Sigmoid colon (tissue), 7 donors: ENCODE results near the gene RORB. TPM values are rescaled to one million over a fixed set of nuclear protein-coding genes. Genes with fewer than 3 reads are reported as not detected.

Experiments used
- DNase-seq: peaks from one replicate; pipeline ENCODE4 v3.0.0-alpha.2; 2019
- H3K27ac ChIP-seq, 4 donors: fragments of 200-600 bp; sonication (generic); one replicate each; pipeline ENCODE4 v1.5.1; 2016 to 2019; ENCODE audit warnings: mild to moderate bottlenecking in 1 of 4
- H3K27me3 ChIP-seq, 3 donors: fragments of 200-600 bp; sonication (generic); one replicate each; pipeline ENCODE4 v1.5.1; 2019; ENCODE audit warnings: mild to moderate bottlenecking in 1 of 3
- H3K36me3 ChIP-seq, 4 donors: fragments of 200-600 bp; sonication (generic); one replicate each; pipeline ENCODE4 v1.5.1; 2016 to 2019
- H3K4me1 ChIP-seq, 4 donors: fragments of 200-600 bp; sonication (generic); one replicate each; pipeline ENCODE4 v1.5.1; 2017 to 2019
- H3K4me3 ChIP-seq, 4 donors: fragments of 200-600 bp; sonication (generic); one replicate each; pipeline ENCODE4 v1.5.1; 2017 to 2019; ENCODE audit warnings: mild to moderate bottlenecking in 2 of 4, moderate library complexity in 1 of 4
- H3K9me3 ChIP-seq, 4 donors: fragments of 200-600 bp in 3 of 4; sonication (generic) in 3 of 4; one replicate each; pipeline versions ENCODE4 v1.5.1 to v1.6.1; 2013 to 2019
- EP300 ChIP-seq, 4 donors: sonication (generic); formaldehyde crosslinking; IDR thresholded peaks; one replicate each; pipeline ENCODE4 v1.6.1; 2017; ENCODE audit warnings: antibody characterized with exemption in 4 of 4
- POLR2A ChIP-seq, 2 donors: fragments of 450-650 bp; IDR thresholded peaks; one replicate each; pipeline ENCODE4 v1.6.1; 2016; ENCODE audit warnings: antibody characterized with exemption in 2 of 2, mild to moderate bottlenecking in 2 of 2, moderate library complexity in 2 of 2
- POLR2AphosphoS5 ChIP-seq, 4 donors: sonication (generic); formaldehyde crosslinking; IDR thresholded peaks; one replicate each; pipeline ENCODE4 v1.6.1; 2017; ENCODE audit warnings: antibody characterized with exemption in 4 of 4
- WGBS, 2 donors: extraction: QIAGEN DNeasy Blood & Tissue Kit; methylation state at CpG; one replicate each; pipeline ENCODE4 v1.1.7; 2013; 5-methylcytosine and 5-hydroxymethylcytosine counted together
- intact Hi-C: fragments of 100-400 bp; cut with DNase I; formaldehyde crosslinking; loops from one replicate; pipeline ENCODE4 v1.15.1; 2023
- polyA plus RNA-seq, 3 donors: library from polyadenylated mRNA; stranded (reverse); fragments of 200-250 nt; gene quantifications; one replicate each; pipeline ENCODE4 v1.2.3, GENCODE V29; 2013
- total RNA-seq, 4 donors: library from RNA; depleted of rRNA; stranded (reverse); fragments of >200 nt; gene quantifications; one replicate each; pipeline ENCODE4 v1.1.0, GENCODE V29; 2016
- TF ChIP-seq, protein P1 (sequence below), 4 experiments: fragments of 450-650 bp in 3 of 4; fragments of 200-600 bp in 1 of 4; IDR thresholded peaks; one replicate each; pipeline ENCODE4 v1.5.1; 2016 to 2019; ENCODE audit warnings: antibody characterized with exemption in 4 of 4, mild to moderate bottlenecking in 3 of 4, moderate library complexity in 2 of 4
- donor health status: healthy with polysubstance abuse.
- donor health status: Bipolar disorder and iron deficiency.
- donor health status: healthy.

Gene RORB
- total and polyA plus RNA-seq, 7 donors: 0.03 to 1.9 (median 0.82) TPM; not detected in 2

DNA sequence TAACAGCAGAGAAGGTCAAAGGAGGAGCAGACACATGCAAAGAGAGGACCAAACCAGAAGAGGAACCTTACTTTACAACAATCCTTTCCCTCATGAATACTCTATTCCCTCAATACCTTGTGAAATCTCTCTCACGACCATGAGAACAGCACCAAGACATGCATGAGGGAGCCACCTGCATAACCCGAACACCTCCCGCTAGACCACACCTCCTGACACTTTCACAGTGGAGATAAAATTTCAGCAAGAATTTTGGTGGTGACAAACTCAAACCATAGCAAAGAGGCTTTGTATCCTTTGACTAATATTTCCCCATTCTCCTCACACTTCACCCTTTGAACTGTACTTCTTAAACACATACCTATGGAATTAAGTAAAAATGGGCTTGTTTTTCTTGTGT lies 101.7 kb downstream of the RORB start:
- no peaks in the 10 kb centered on the region for H3K9me3 ChIP-seq
- H3K4me3 ChIP-seq: no peak overlapping the region
- DNase-seq: no peak
- intact Hi-C loops: no loop called here
- no peaks in the 10 kb centered on the region for H3K4me1 ChIP-seq
- H3K36me3 ChIP-seq: no peaks in the 10 kb centered on the region
- TF ChIP-seq POLR2A (IDR thresholded peaks at IDR 0.05): no peak
- no peak for TF ChIP-seq EP300 (IDR thresholded peaks at IDR 0.05)
- TF ChIP-seq, protein P1, sequence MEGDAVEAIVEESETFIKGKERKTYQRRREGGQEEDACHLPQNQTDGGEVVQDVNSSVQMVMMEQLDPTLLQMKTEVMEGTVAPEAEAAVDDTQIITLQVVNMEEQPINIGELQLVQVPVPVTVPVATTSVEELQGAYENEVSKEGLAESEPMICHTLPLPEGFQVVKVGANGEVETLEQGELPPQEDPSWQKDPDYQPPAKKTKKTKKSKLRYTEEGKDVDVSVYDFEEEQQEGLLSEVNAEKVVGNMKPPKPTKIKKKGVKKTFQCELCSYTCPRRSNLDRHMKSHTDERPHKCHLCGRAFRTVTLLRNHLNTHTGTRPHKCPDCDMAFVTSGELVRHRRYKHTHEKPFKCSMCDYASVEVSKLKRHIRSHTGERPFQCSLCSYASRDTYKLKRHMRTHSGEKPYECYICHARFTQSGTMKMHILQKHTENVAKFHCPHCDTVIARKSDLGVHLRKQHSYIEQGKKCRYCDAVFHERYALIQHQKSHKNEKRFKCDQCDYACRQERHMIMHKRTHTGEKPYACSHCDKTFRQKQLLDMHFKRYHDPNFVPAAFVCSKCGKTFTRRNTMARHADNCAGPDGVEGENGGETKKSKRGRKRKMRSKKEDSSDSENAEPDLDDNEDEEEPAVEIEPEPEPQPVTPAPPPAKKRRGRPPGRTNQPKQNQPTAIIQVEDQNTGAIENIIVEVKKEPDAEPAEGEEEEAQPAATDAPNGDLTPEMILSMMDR (IDR thresholded peaks at IDR 0.05): no peak
- TF ChIP-seq POLR2AphosphoS5 (IDR thresholded peaks at IDR 0.05): no peak
- 57 to 63% methylated on average over 3 of the region's 3 CpGs for WGBS, 2 donors
- H3K27me3 ChIP-seq: no peaks in the 10 kb centered on the region
- H3K27ac ChIP-seq: no peak overlapping the region

DNA sequence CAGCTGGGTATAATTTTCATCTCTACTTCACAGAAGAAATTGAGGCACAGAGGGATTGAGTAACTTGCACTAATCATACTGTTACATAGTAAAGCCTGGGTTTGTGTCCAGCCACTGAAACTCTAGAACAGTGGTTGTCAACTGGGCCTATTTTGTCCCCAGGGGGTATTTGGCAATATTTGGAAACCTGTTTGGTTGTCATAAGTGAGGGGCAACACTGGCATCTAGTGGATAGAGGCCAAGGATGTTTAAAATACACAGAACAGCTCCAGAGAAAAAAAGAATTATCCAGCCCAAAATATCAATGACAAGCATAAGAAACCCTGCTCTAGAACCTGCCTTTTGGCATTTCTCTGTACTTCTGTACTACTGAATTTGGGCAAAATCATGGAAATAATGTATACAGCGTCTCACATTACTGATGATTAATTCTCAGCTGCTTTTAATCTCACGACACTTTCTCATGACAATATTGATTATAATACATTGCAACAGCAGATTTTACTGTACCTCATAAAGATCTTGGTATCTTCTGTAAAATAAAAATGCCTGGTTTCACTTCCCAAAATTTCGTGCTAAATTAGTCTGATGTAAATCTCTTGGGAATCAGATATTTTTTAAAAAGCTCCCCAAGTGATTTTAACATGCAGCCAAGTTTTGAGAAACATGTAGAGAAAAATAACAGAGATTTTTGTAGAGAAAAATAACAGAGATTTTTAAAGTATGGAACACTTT lies 112.7 kb downstream of the RORB start:
- intact Hi-C loops: no loop called here
- no peak for TF ChIP-seq POLR2AphosphoS5 (IDR thresholded peaks at IDR 0.05)
- TF ChIP-seq, protein P1 (IDR thresholded peaks at IDR 0.05): no peak
- no peak for TF ChIP-seq EP300 (IDR thresholded peaks at IDR 0.05)
- TF ChIP-seq POLR2A (IDR thresholded peaks at IDR 0.05): no peak

DNA sequence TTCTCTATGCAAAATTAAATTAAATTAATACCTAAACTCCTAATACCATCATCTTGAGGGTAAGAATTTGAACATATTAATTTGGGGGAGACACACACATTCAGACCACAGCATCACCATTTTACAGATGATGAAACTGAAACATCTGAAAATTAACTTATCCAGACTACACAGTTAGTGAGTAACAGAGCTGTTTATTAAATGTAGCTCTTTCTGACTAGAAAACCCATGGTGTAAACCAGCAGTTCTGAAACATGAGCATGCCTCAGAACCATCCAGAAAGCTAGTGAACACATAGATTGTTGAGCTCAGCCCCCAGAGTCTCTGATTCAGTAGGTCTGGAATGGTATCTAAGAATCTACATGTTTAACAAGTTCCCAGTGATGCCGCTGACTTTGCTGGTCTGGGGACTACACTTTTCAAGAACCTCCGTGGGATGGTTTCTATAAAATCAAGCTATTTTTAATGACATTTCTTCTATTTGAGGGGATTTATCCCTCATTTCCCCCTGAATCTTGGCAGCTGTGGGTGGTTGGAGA lies 113.5 kb downstream of the RORB start:
- no peak for DNase-seq
- Histone ChIP-seq H3K9me3 (no peaks in the 10 kb centered on the region), H3K36me3 (no peaks in the 10 kb centered on the region), H3K27ac (no peak overlapping the region), H3K27me3 (no peaks in the 10 kb centered on the region), H3K4me3 (no peak overlapping the region), H3K4me1 (no peaks in the 10 kb centered on the region)
- intact Hi-C loops: no loop called here
- no peak for TF ChIP-seq POLR2A (IDR thresholded peaks at IDR 0.05)
- 86 to 87% methylated on average over 2 of the region's 2 CpGs for WGBS, 2 donors

More for the DNA sequence above, 112.7 kb downstream of the RORB start:
- Histone ChIP-seq H3K4me3 (no peak overlapping the region), H3K27ac (no peak overlapping the region), H3K27me3 (no peaks in the 10 kb centered on the region), H3K36me3 (no peaks in the 10 kb centered on the region), H3K9me3 (no peaks in the 10 kb centered on the region), H3K4me1 (no peaks in the 10 kb centered on the region)
- no peak for DNase-seq
- 51 to 59% methylated on average over 3 of the region's 3 CpGs for WGBS, 2 donors

DNA sequence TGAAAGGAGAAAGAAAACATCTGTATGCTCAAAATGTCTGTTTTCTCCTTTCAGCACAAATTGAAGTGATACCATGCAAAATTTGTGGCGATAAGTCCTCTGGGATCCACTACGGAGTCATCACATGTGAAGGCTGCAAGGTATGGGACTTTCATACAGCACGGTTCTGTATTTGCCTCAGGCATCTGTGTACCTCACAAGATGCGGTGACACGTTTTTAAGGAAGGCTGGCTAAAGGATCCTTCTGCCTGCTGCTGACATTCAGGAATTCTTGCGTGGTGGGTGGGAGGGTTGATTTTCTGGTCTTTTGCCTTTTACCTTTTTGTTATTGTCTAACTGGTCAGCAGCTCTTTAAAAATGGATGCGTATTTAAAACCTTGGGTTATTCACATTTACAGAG lies 133.1 kb downstream of the RORB start:
- H3K36me3 ChIP-seq: no peaks in the 10 kb centered on the region
- intact Hi-C loops: no loop called here
- 69 to 70% methylated on average over 7 of the region's 7 CpGs for WGBS, 2 donors
- no peak overlapping the region for H3K4me3 ChIP-seq
- no peak overlapping the region for H3K27ac ChIP-seq
- no peaks in the 10 kb centered on the region for H3K4me1 ChIP-seq
- DNase-seq: no peak
- no peaks in the 10 kb centered on the region for H3K9me3 ChIP-seq
- TF ChIP-seq EP300 (IDR thresholded peaks at IDR 0.05) (no peak), POLR2A (IDR thresholded peaks at IDR 0.05) (no peak), POLR2AphosphoS5 (IDR thresholded peaks at IDR 0.05) (no peak)
- TF ChIP-seq, protein P1 (IDR thresholded peaks at IDR 0.05): no peak
- no peaks in the 10 kb centered on the region for H3K27me3 ChIP-seq

DNA sequence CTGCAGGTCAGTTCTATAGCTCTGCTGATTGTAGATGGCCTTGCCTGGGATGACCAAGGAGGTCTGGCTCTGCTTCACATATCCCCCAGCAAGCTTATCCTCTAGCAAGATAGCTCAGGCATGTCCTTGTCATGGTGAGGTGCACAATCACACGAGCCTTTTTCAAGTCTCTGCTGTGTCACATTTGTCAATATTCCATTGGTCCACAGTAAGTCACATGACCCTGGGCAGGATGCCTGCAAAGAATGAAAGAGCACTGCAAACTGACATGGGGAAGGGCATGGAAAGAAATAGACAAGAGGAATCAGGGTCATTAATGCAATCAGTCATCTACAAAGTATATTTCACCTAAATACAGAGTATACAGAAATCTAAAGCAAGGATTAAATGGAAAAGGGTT lies 142.0 kb downstream of the RORB start:
- no peaks in the 10 kb centered on the region for H3K36me3 ChIP-seq
- DNase-seq: no peak
- H3K4me1 ChIP-seq: no peaks in the 10 kb centered on the region
- WGBS, 2 donors: 25 to 59% methylated on average over 1 of the region's 1 CpG
- intact Hi-C loops: no loop called here
- no peaks in the 10 kb centered on the region for H3K27me3 ChIP-seq
- TF ChIP-seq POLR2A (IDR thresholded peaks at IDR 0.05): no peak
- TF ChIP-seq, protein P1 (IDR thresholded peaks at IDR 0.05): no peak
- no peaks in the 10 kb centered on the region for H3K9me3 ChIP-seq
- H3K4me3 ChIP-seq: no peak overlapping the region
- no peak overlapping the region for H3K27ac ChIP-seq
